ENCODE measurements around the gene TMEM238. TPM values are rescaled to one million over a fixed set of nuclear protein-coding genes. Genes with fewer than 3 reads are reported as not detected.

TMEM238 gene
- total and polyA plus RNA-seq, 2 donors (not counting 3 experiments of a cell fraction or from before 2014, with no cell fraction given), result 0.18 to 0.35 TPM

DNA sequence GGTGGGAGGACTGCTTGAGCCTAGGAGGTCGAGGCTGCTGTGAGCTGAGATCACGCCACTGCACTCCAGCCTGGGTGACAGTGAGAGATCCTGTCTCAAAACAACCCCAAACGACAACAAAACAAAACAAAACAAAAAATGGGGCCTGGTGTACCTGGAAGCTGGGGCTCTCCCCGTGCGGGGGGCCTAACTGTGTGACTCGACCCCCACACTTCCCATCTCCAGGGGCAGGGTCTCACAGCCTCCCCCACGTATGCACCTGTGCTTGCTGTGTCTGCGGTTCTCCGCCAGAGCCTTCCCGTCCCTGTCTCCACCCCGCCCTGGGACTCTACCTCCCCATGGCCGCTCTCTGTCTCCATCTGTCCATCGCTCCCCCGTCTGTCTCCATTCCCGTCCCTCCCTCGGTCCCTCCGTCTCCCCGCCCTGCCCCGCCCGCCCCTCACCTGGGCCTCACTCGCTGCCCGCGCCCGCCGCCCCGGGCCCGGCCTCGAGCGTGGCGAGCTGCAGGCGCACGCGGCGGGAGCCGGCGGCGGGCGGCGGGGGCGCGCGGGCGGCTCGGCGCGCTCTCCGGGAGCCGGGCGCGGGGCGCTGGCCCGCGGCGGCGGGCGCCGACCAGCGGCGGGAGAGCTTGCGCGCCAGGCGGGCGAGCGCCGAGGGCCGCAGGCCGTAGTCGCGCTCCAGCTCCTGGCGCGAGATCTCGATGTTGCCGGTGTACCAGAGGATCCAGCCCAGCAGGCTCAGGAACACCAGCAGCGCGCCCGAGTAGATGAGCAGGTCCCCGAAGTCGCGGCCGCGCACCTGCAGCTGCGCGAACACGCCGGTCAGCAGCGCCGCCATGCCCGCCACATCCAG, 587 bp downstream of the TMEM238 start:
- H3K9me1 ChIP-seq (replicated peaks; ENCODE audit: control insufficient read depth, extremely low read depth, insufficient read depth, low read length), result no peaks in the 10 kb centered on the region
- TF ChIP-seq FOS (IDR thresholded peaks at IDR 0.05; ENCODE audit: borderline replicate concordance, insufficient read depth, low read length), result no peak
- no peak for TF ChIP-seq JUN (IDR thresholded peaks at IDR 0.05; ENCODE audit: borderline replicate concordance, insufficient read depth, insufficient read length, low read depth)
- no peak for TF ChIP-seq MYC (IDR thresholded peaks at IDR 0.05; ENCODE audit: low read depth, low read length)
- TF ChIP-seq POLR2A (IDR thresholded peaks at IDR 0.05; ENCODE audit: low read depth, low read length), result no peak
- TF ChIP-seq, protein P1, sequence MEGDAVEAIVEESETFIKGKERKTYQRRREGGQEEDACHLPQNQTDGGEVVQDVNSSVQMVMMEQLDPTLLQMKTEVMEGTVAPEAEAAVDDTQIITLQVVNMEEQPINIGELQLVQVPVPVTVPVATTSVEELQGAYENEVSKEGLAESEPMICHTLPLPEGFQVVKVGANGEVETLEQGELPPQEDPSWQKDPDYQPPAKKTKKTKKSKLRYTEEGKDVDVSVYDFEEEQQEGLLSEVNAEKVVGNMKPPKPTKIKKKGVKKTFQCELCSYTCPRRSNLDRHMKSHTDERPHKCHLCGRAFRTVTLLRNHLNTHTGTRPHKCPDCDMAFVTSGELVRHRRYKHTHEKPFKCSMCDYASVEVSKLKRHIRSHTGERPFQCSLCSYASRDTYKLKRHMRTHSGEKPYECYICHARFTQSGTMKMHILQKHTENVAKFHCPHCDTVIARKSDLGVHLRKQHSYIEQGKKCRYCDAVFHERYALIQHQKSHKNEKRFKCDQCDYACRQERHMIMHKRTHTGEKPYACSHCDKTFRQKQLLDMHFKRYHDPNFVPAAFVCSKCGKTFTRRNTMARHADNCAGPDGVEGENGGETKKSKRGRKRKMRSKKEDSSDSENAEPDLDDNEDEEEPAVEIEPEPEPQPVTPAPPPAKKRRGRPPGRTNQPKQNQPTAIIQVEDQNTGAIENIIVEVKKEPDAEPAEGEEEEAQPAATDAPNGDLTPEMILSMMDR (IDR thresholded peaks at IDR 0.05; ENCODE audit: extremely low read depth in 1 of 2, insufficient read depth in 1 of 2, low read depth in 1 of 2, low read length in 2 of 2), result peak; percentile 9 to 23
- TF ChIP-seq GATA2 (IDR thresholded peaks at IDR 0.05; ENCODE audit: insufficient read depth, insufficient read length, low read depth, low read length), result no peak
- TF ChIP-seq POLR2AphosphoS5 (IDR thresholded peaks at IDR 0.05; ENCODE audit: insufficient read depth, low read depth, low read length), result no peak
- no peak for TF ChIP-seq EZH2 (IDR thresholded peaks at IDR 0.05; ENCODE audit: borderline replicate concordance, low read depth, low read length, severe bottlenecking)
- dilution Hi-C loops (cut with MboI; ENCODE audit: extremely low pct_ligation_motif_present, low sequenced_read_pairs), result no loop called here
- no peaks in the 10 kb centered on the region for H3K9me3 ChIP-seq (replicated peaks; ENCODE audit: control insufficient read depth, insufficient read depth, low read length)
- no peak overlapping the region for H3K27ac ChIP-seq (ENCODE audit: insufficient read depth, low read depth, low read length)
- peaks cover 30% of the 10 kb centered on the region for H3K4me1 ChIP-seq (ENCODE audit: control insufficient read depth, extremely low read depth, insufficient read depth, low read length)
- H3K27me3 ChIP-seq (ENCODE audit: control insufficient read depth in 2 of 2, insufficient read depth in 2 of 2, low read length in 2 of 2), result no peaks in the 10 kb centered on the region
- DNase-seq (ENCODE audit: low read depth, low spot score) (peak; percentile 64), FAIRE-seq (peak; percentile 55)
- CTCF ChIA-PET, result interaction anchor here (0.6 to 2.9 kb wide), 25 partner anchors 8 to 296 kb away, joined by 3 to 51 read pairs (median 5); partner anchors contain the start of genes HSPBP1, KMT5C and PPP6R1
- H3K36me3 ChIP-seq (ENCODE audit: control insufficient read depth in 2 of 2, extremely low read depth in 1 of 2, insufficient read depth in 2 of 2, low read length in 2 of 2), result peaks cover 8 to 11% of the 10 kb centered on the region in 2 experiments
- intact Hi-C loops (cut with micrococcal nuclease), result loop anchor here (2.0 to 10.0 kb wide), 3 partner anchors 77 to 239 kb away; partner anchors contain the start of genes ISOC2, TNNT1, ZNF524 and ZNF865
- H3K79me2 ChIP-seq (ENCODE audit: control insufficient read depth, insufficient read depth, low read length), result peaks cover 27% of the 10 kb centered on the region
- peaks cover 4% of the 10 kb centered on the region for H4K20me1 ChIP-seq (replicated peaks; ENCODE audit: control insufficient read depth, extremely low read depth, insufficient read depth, low read length)
- peak overlapping the region in 2 of 3 experiments; percentile 4 to 39 for H3K4me3 ChIP-seq (replicated peaks in 1 of 3; ENCODE audit: insufficient read depth in 1 of 3, low read depth in 1 of 3, low read length in 3 of 3)
- peak overlapping the region; percentile 73 for H2AFZ ChIP-seq (ENCODE audit: low read depth, low read length)
- peak overlapping the region; percentile 86 for H3K4me2 ChIP-seq (ENCODE audit: insufficient read depth, low read length)
- POLR2A ChIA-PET, result interaction anchor here (2.4 kb wide), 2 partner anchors 24 to 44 kb away, joined by 9 to 11 read pairs; partner anchors contain the start of genes KMT5C and UBE2S
- H3K9ac ChIP-seq (replicated peaks; ENCODE audit: extremely low read depth, insufficient read depth, low read length), result no peak overlapping the region
- no TSS peak for BruUV-seq (replicated peaks)
